Liver (tissue), 9 donors: ENCODE measurements around the gene ABCC2. TPM values are rescaled to one million over a fixed set of nuclear protein-coding genes. Genes with fewer than 3 reads are reported as not detected.

ENCODE experiments used
- DNase-seq: peaks from one replicate; pipeline ENCODE4 v3.0.0-alpha.2; 2017; ENCODE audit warnings: low spot score
- H3K27ac ChIP-seq, 2 donors: one replicate each; pipeline ENCODE4 v1.7.0; 2013; ENCODE audit warnings: inconsistent platforms in 2 of 2, low read length in 2 of 2, control low read depth in 1 of 2, low read depth in 1 of 2, mild to moderate bottlenecking in 1 of 2
- H3K27me3 ChIP-seq, 4 donors: one replicate each; pipeline versions ENCODE4 v1.6.1 to v1.7.0; 2013; ENCODE audit warnings: low read length in 3 of 4, inconsistent platforms in 1 of 4, mild to moderate bottlenecking in 1 of 4, moderate library complexity in 1 of 4; ENCODE audit not compliant: control insufficient read depth in 4 of 4, insufficient read depth in 4 of 4
- H3K36me3 ChIP-seq, 4 donors: one replicate each; pipeline versions ENCODE4 v1.6.1 to v1.7.0; 2013; ENCODE audit warnings: low read length in 3 of 4, mild to moderate bottlenecking in 3 of 4, low read depth in 1 of 4, moderate library complexity in 1 of 4; ENCODE audit not compliant: control insufficient read depth in 4 of 4, insufficient read depth in 3 of 4
- H3K4me1 ChIP-seq, 4 donors: one replicate each; pipeline versions ENCODE4 v1.6.1 to v1.7.0; 2013; ENCODE audit warnings: low read length in 3 of 4, mild to moderate bottlenecking in 3 of 4, moderate library complexity in 1 of 4; ENCODE audit not compliant: control insufficient read depth in 4 of 4, insufficient read depth in 4 of 4
- H3K4me3 ChIP-seq, 3 donors: one replicate each; pipeline versions ENCODE4 v1.6.1 to v1.7.0; 2013; ENCODE audit warnings: low read length in 3 of 3, control low read depth in 1 of 3, low read depth in 1 of 3, mild to moderate bottlenecking in 1 of 3
- H3K9ac ChIP-seq, 2 donors: one replicate each; pipeline ENCODE4 v1.7.0; 2013; ENCODE audit warnings: low read length in 2 of 2, mild to moderate bottlenecking in 2 of 2, moderate library complexity in 2 of 2, control low read depth in 1 of 2, low read depth in 1 of 2
- H3K9me3 ChIP-seq, 4 donors: one replicate each; pipeline versions ENCODE4 v1.6.1 to v1.7.0; 2013; ENCODE audit warnings: low read length in 3 of 4; ENCODE audit not compliant: control insufficient read depth in 4 of 4
- EGR1 ChIP-seq, 2 donors: IDR thresholded peaks; 2 replicates each; pipeline ENCODE4 v1.6.1; 2016 to 2018; ENCODE audit warnings: antibody characterized with exemption in 2 of 2, low read depth in 2 of 2
- FOXA2 ChIP-seq: IDR thresholded peaks from 2 replicates; pipeline ENCODE4 v1.6.1; 2016; ENCODE audit warnings: antibody characterized with exemption
- HNF4A ChIP-seq, 2 donors: conservative IDR thresholded peaks; 2 replicates each; pipeline ENCODE4 v1.6.1; 2016; ENCODE audit warnings: antibody characterized with exemption in 2 of 2, mild to moderate bottlenecking in 2 of 2
- HNF4G ChIP-seq: IDR thresholded peaks from 2 replicates; pipeline ENCODE4 v1.6.1; 2016; ENCODE audit warnings: antibody characterized with exemption
- JUND ChIP-seq, 2 donors: IDR thresholded peaks; 2 replicates each; pipeline ENCODE4 v1.6.1; 2016; ENCODE audit warnings: antibody characterized with exemption in 2 of 2
- NR2F2 ChIP-seq: IDR thresholded peaks from 2 replicates; pipeline ENCODE4 v1.6.1; 2016; ENCODE audit warnings: antibody characterized with exemption
- RXRA ChIP-seq, 2 donors: IDR thresholded peaks; 2 replicates each; pipeline ENCODE4 v1.6.1; 2017 to 2018; ENCODE audit warnings: antibody characterized with exemption in 2 of 2, mild to moderate bottlenecking in 1 of 2
- SP1 ChIP-seq: IDR thresholded peaks from 2 replicates; pipeline ENCODE4 v1.6.1; 2018; ENCODE audit warnings: antibody characterized with exemption, mild to moderate bottlenecking
- TAF1 ChIP-seq: conservative IDR thresholded peaks from 2 replicates; pipeline ENCODE4 v1.6.1; 2016; ENCODE audit warnings: antibody characterized with exemption, mild to moderate bottlenecking
- YY1 ChIP-seq: IDR thresholded peaks from 2 replicates; pipeline ENCODE4 v1.6.1; 2016; ENCODE audit warnings: antibody characterized with exemption, mild to moderate bottlenecking
- ZBTB33 ChIP-seq: IDR thresholded peaks from 2 replicates; pipeline ENCODE4 v1.6.1; 2016; ENCODE audit warnings: antibody characterized with exemption
- WGBS: extraction: QIAGEN DNeasy Blood & Tissue Kit; methylation state at CpG from one replicate; pipeline ENCODE4 v1.1.7; 2013; 5-methylcytosine and 5-hydroxymethylcytosine counted together
- polyA plus RNA-seq, 2 donors: library from polyadenylated mRNA; stranded (reverse) in 1 of 2; unstranded in 1 of 2; fragments of 200-250 nt in 1 of 2; fragments of >200 nt in 1 of 2; fragmentation: Nextera tagmentation in 1 of 2; extraction: Ambion mirVana in 1 of 2; gene quantifications; one replicate each; pipeline versions ENCODE4 v1.2.1 to v1.2.3, GENCODE V29; 2013 to 2015
- total RNA-seq, 2 donors: library from RNA; depleted of rRNA; stranded (reverse); fragments of >200 nt; gene quantifications; one replicate each; pipeline ENCODE4 v1.2.3, GENCODE V29; 2014
- TF ChIP-seq, protein P1 (sequence below): IDR thresholded peaks from 2 replicates; pipeline ENCODE4 v1.6.1; 2016; ENCODE audit warnings: antibody characterized with exemption
- TF ChIP-seq, protein P2 (sequence below): IDR thresholded peaks from 2 replicates; pipeline ENCODE4 v1.6.1; 2016; ENCODE audit warnings: antibody characterized with exemption, mild to moderate bottlenecking
- TF ChIP-seq, protein P3 (sequence below): fragments of 150-350 bp; IDR thresholded peaks from 2 replicates; pipeline ENCODE4 v1.5.1; 2017; ENCODE audit warnings: improper control_type of control experiment, low read depth, low read length; ENCODE audit not compliant: missing input control
- TF ChIP-seq, protein P4 (sequence below): IDR thresholded peaks from 2 replicates; pipeline ENCODE4 v1.6.1; 2016; ENCODE audit warnings: antibody characterized with exemption
- donor health status: healthy.
- donor health status: healthy.
- donor health status: healthy.
- donor health status: healthy.
- donor health status: healthy.

ABCC2 gene
- total and polyA plus RNA-seq, 4 donors, result 45.6 to 234 (median 70.1) TPM

DNA sequence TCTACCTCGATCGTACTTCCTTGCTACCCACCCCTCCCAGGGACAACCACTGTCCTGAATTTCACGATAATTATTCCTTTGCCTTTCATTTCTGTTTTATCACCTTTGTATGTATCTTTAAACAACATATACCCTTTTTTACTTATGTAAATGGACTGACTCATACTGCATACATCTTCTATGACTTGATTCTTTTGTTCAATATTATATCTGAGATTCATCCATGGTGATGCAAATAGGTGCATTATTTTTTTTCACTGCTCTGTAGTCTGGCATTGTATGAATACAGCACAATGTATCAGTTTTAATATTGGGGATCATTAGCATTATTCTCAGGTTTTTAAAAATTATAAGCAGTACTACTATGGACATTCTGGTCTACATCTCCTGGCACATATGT, 69.4 kb downstream of the ABCC2 start:
- TF ChIP-seq SP1, result no peak
- no peaks in the 10 kb centered on the region for H3K27me3 ChIP-seq
- peaks cover 9 to 46% (median 38%) of the 10 kb centered on the region in 4 donors for H3K36me3 ChIP-seq
- DNase-seq, result no peak
- 94% methylated on average over 3 of the region's 3 CpGs for WGBS
- H3K4me3 ChIP-seq, result no peak overlapping the region
- no peaks in the 10 kb centered on the region for H3K9me3 ChIP-seq
- H3K9ac ChIP-seq, result no peak overlapping the region
- no peak overlapping the region for H3K27ac ChIP-seq
- peaks cover 2 to 22% (median 21%) of the 10 kb centered on the region in 4 donors for H3K4me1 ChIP-seq

GRCh38 chr10:99852481-99853213, 70.2 kb downstream of the ABCC2 start:
- TF ChIP-seq FOXA2 (no peak), NR2F2 (no peak), EGR1 (IDR thresholded peaks at IDR 0.05; ENCODE audit: low read depth in 2 of 2) (no peak), HNF4G (no peak), RXRA (IDR thresholded peaks at IDR 0.05) (no peak), SP1 (no peak), TAF1 (no peak), YY1 (no peak), JUND (IDR thresholded peaks at IDR 0.05) (no peak), HNF4A (conservative IDR thresholded peaks at IDR 0.05) (no peak), ZBTB33 (no peak)
- TF ChIP-seq, protein P1, sequence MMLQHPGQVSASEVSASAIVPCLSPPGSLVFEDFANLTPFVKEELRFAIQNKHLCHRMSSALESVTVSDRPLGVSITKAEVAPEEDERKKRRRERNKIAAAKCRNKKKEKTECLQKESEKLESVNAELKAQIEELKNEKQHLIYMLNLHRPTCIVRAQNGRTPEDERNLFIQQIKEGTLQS, result no peak
- TF ChIP-seq, protein P2, sequence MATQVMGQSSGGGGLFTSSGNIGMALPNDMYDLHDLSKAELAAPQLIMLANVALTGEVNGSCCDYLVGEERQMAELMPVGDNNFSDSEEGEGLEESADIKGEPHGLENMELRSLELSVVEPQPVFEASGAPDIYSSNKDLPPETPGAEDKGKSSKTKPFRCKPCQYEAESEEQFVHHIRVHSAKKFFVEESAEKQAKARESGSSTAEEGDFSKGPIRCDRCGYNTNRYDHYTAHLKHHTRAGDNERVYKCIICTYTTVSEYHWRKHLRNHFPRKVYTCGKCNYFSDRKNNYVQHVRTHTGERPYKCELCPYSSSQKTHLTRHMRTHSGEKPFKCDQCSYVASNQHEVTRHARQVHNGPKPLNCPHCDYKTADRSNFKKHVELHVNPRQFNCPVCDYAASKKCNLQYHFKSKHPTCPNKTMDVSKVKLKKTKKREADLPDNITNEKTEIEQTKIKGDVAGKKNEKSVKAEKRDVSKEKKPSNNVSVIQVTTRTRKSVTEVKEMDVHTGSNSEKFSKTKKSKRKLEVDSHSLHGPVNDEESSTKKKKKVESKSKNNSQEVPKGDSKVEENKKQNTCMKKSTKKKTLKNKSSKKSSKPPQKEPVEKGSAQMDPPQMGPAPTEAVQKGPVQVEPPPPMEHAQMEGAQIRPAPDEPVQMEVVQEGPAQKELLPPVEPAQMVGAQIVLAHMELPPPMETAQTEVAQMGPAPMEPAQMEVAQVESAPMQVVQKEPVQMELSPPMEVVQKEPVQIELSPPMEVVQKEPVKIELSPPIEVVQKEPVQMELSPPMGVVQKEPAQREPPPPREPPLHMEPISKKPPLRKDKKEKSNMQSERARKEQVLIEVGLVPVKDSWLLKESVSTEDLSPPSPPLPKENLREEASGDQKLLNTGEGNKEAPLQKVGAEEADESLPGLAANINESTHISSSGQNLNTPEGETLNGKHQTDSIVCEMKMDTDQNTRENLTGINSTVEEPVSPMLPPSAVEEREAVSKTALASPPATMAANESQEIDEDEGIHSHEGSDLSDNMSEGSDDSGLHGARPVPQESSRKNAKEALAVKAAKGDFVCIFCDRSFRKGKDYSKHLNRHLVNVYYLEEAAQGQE, result no peak
- TF ChIP-seq, protein P3, sequence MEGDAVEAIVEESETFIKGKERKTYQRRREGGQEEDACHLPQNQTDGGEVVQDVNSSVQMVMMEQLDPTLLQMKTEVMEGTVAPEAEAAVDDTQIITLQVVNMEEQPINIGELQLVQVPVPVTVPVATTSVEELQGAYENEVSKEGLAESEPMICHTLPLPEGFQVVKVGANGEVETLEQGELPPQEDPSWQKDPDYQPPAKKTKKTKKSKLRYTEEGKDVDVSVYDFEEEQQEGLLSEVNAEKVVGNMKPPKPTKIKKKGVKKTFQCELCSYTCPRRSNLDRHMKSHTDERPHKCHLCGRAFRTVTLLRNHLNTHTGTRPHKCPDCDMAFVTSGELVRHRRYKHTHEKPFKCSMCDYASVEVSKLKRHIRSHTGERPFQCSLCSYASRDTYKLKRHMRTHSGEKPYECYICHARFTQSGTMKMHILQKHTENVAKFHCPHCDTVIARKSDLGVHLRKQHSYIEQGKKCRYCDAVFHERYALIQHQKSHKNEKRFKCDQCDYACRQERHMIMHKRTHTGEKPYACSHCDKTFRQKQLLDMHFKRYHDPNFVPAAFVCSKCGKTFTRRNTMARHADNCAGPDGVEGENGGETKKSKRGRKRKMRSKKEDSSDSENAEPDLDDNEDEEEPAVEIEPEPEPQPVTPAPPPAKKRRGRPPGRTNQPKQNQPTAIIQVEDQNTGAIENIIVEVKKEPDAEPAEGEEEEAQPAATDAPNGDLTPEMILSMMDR, result no peak
- TF ChIP-seq, protein P4, sequence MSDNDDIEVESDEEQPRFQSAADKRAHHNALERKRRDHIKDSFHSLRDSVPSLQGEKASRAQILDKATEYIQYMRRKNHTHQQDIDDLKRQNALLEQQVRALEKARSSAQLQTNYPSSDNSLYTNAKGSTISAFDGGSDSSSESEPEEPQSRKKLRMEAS, result no peak
- peaks cover 9 to 42% (median 37%) of the 10 kb centered on the region in 4 donors for H3K36me3 ChIP-seq
- H3K9me3 ChIP-seq, result no peaks in the 10 kb centered on the region
- no peak for DNase-seq
- no peak overlapping the region for H3K27ac ChIP-seq
- H3K27me3 ChIP-seq, result no peaks in the 10 kb centered on the region
- H3K9ac ChIP-seq, result no peak overlapping the region
- H3K4me1 ChIP-seq, result peaks cover 2 to 19% (median 18%) of the 10 kb centered on the region in 4 donors
- no peak overlapping the region for H3K4me3 ChIP-seq
- 76% methylated on average over 3 of the region's 3 CpGs for WGBS
